RWPE2 (cell line): Measurements from ENCODE around the gene SPP2.

Source experiments
- ATAC-seq: fragments of 200-7000 bp; cut with Tn5 transposase; 3 replicates; pipeline ENCODE4 v1.9.1; 2021; ENCODE audit warnings: low read depth
- DNase-seq: peaks from one replicate; pipeline ENCODE4 v3.0.0-alpha.2; 2020; ENCODE audit warnings: low spot score
- H3K27ac ChIP-seq: fragments of 450-650 bp; 2 replicates; pipeline ENCODE4 v1.5.1; 2017; ENCODE audit warnings: mild to moderate bottlenecking; ENCODE audit not compliant: poor library complexity, severe bottlenecking
- H3K27me3 ChIP-seq: fragments of 250-450 bp; sonication (Bioruptor Pico); 2 replicates; pipeline ENCODE4 v1.5.1; 2021; ENCODE audit warnings: mild to moderate bottlenecking, moderate library complexity; ENCODE audit not compliant: insufficient read depth, poor library complexity, severe bottlenecking
- H3K36me3 ChIP-seq: fragments of 250-450 bp; sonication (Bioruptor Pico); 2 replicates; pipeline ENCODE4 v1.5.1; 2020; ENCODE audit warnings: low read depth, mild to moderate bottlenecking, moderate library complexity
- H3K4me1 ChIP-seq: fragments of 250-450 bp; sonication (Bioruptor Pico); 2 replicates; pipeline ENCODE4 v1.5.1; 2021; ENCODE audit warnings: mild to moderate bottlenecking, moderate library complexity; ENCODE audit not compliant: insufficient read depth, poor library complexity, severe bottlenecking
- H3K4me3 ChIP-seq: fragments of 250-450 bp; sonication (Bioruptor Pico); 2 replicates; pipeline ENCODE4 v1.5.1; 2021; ENCODE audit warnings: mild to moderate bottlenecking, moderate library complexity; ENCODE audit not compliant: severe bottlenecking
- H3K9me3 ChIP-seq: fragments of 250-450 bp; sonication (Bioruptor Pico); 2 replicates; pipeline ENCODE4 v1.5.1; 2021; ENCODE audit warnings: mild to moderate bottlenecking, moderate library complexity; ENCODE audit not compliant: severe bottlenecking
- CTCF ChIP-seq: fragments of 450-650 bp; IDR thresholded peaks from one replicate; pipeline ENCODE4 v1.5.1; 2017; ENCODE audit warnings: mild to moderate bottlenecking, moderate library complexity; ENCODE audit not compliant: poor library complexity, severe bottlenecking

Gene SPP2

GRCh38 chr2:234092344-234092743 lies 41.8 kb downstream of the SPP2 start:
- ATAC-seq (no peak), DNase-seq (no peak)
- peaks cover 6% of the 10 kb centered on the region for H3K9me3 ChIP-seq
- no peaks in the 10 kb centered on the region for H3K36me3 ChIP-seq
- H3K27ac ChIP-seq = peak overlapping the region; percentile 84
- H3K4me3 ChIP-seq = no peak overlapping the region
- peaks cover 18% of the 10 kb centered on the region for H3K4me1 ChIP-seq
- TF ChIP-seq CTCF = no peak
- no peaks in the 10 kb centered on the region for H3K27me3 ChIP-seq

- no peak overlapping the region for H3K4me3 ChIP-seq
- TF ChIP-seq CTCF = no peak
- DNase-seq (no peak), ATAC-seq (no peak)
- H3K9me3 ChIP-seq = no peaks in the 10 kb centered on the region
- H3K4me1 ChIP-seq = peaks cover 18% of the 10 kb centered on the region
- no peaks in the 10 kb centered on the region for H3K36me3 ChIP-seq
- H3K27ac ChIP-seq = no peak overlapping the region
- no peaks in the 10 kb centered on the region for H3K27me3 ChIP-seq
Observed at GRCh38 chr2:234095301-234095700, 44.8 kb downstream of the SPP2 start.

- peaks cover 15% of the 10 kb centered on the region for H3K4me1 ChIP-seq
Observed at GRCh38 chr2:234096164-234096563, 45.7 kb downstream of the SPP2 start.

GRCh38 chr2:234098681-234099080 lies 48.2 kb downstream of the SPP2 start:
- H3K36me3 ChIP-seq = no peaks in the 10 kb centered on the region
- no peaks in the 10 kb centered on the region for H3K4me1 ChIP-seq
- no peak overlapping the region for H3K4me3 ChIP-seq
- ATAC-seq = no peak
- TF ChIP-seq CTCF = no peak
- no peaks in the 10 kb centered on the region for H3K27me3 ChIP-seq
- no peaks in the 10 kb centered on the region for H3K9me3 ChIP-seq
- no peak for DNase-seq
- H3K27ac ChIP-seq = no peak overlapping the region

More at GRCh38 chr2:234096164-234096563, 45.7 kb downstream of the SPP2 start:
- ATAC-seq (no peak), DNase-seq (no peak)
- no peak overlapping the region for H3K4me3 ChIP-seq
- H3K36me3 ChIP-seq = no peaks in the 10 kb centered on the region
- no peak for TF ChIP-seq CTCF
- no peaks in the 10 kb centered on the region for H3K9me3 ChIP-seq
- H3K27me3 ChIP-seq = no peaks in the 10 kb centered on the region
- no peak overlapping the region for H3K27ac ChIP-seq

- no peak for TF ChIP-seq CTCF
- no peaks in the 10 kb centered on the region for H3K36me3 ChIP-seq
- no peak overlapping the region for H3K4me3 ChIP-seq
- DNase-seq = no peak
- no peaks in the 10 kb centered on the region for H3K27me3 ChIP-seq
- H3K27ac ChIP-seq = no peak overlapping the region
- no peaks in the 10 kb centered on the region for H3K4me1 ChIP-seq
- H3K9me3 ChIP-seq = no peaks in the 10 kb centered on the region
- ATAC-seq = no peak
Observed at GRCh38 chr2:234099266-234099665, 48.8 kb downstream of the SPP2 start.
